ENCODE results near the gene RAPH1. TPM values are rescaled to one million over a fixed set of nuclear protein-coding genes. Genes with fewer than 3 reads are reported as not detected.

RAPH1 gene
- total and polyA plus RNA-seq, 2 experiments from 2014 or later = 5.0 to 36.2 TPM

GRCh38 chr2:203569677-203570316 is 34.7 kb upstream of the RAPH1 start (continued):
- TF ChIP-seq REST (IDR thresholded peaks at IDR 0.05; ENCODE audit: unreplicated experiment) = no peak
- TF ChIP-seq ZNF462 (CRISPR knock-in tag; IDR thresholded peaks at IDR 0.05) = no peak
- TF ChIP-seq ETS1 (IDR thresholded peaks at IDR 0.05) = no peak
- no peak for TF ChIP-seq EZH2 (IDR thresholded peaks at IDR 0.05; ENCODE audit: low read depth, unreplicated experiment)

All from GM23338 (cell line).